ENCODE data around the gene NCKAP5. TPM values are rescaled to one million over a fixed set of nuclear protein-coding genes. Genes with fewer than 3 reads are reported as not detected.

NCKAP5 gene
- polyA plus RNA-seq, 2 of the 4 experiments (the other 2 are of a cell fraction), result 3.0 to 4.1 TPM

- no peak overlapping the region for H3K4me3 ChIP-seq
- TF ChIP-seq TFCP2L1 (CRISPR knock-in tag; IDR thresholded peaks at IDR 0.05), result no peak
- TF ChIP-seq HOXB5 (CRISPR knock-in tag; IDR thresholded peaks at IDR 0.05), result no peak
- no peak for TF ChIP-seq TP53 (CRISPR knock-in tag; IDR thresholded peaks at IDR 0.05)
- no peak for TF ChIP-seq REST (IDR thresholded peaks at IDR 0.05)
- no peak for TF ChIP-seq RARB (CRISPR knock-in tag; IDR thresholded peaks at IDR 0.05)
- no peak for TF ChIP-seq CHD2 (IDR thresholded peaks at IDR 0.05; ENCODE audit: low read length, partially characterized antibody)
- TF ChIP-seq NR3C1 (IDR thresholded peaks at IDR 0.05), result no peak
- no peak for TF ChIP-seq FOXS1 (CRISPR knock-in tag; IDR thresholded peaks at IDR 0.05)
- no peak for TF ChIP-seq ESRRA (IDR thresholded peaks at IDR 0.05; ENCODE audit: borderline replicate concordance, low read length)
- no peak for TF ChIP-seq BHLHE40 (IDR thresholded peaks at IDR 0.05; ENCODE audit: low read depth, low read length)
- H3K4me1 ChIP-seq, result no peaks in the 10 kb centered on the region
- ChIA-PET CTCF (no interaction called here), POLR2A (no interaction called here)
- WGBS (ENCODE audit: missing lambda C conversion rate), result 48% methylated on average over 7 of the region's 7 CpGs
- no peak for FAIRE-seq
- no peak overlapping the region for H3K4me2 ChIP-seq
- DNase-seq (ENCODE audit: low read depth in 1 of 2, low spot score in 1 of 2), result no peak
- no peak overlapping the region for H3K27ac ChIP-seq
- no peak for ATAC-seq
- no peaks in the 10 kb centered on the region for H3K9me3 ChIP-seq
These were observed 672.2 kb downstream of the NCKAP5 start for GRCh38 chr2:132896073-132896472.

DNA sequence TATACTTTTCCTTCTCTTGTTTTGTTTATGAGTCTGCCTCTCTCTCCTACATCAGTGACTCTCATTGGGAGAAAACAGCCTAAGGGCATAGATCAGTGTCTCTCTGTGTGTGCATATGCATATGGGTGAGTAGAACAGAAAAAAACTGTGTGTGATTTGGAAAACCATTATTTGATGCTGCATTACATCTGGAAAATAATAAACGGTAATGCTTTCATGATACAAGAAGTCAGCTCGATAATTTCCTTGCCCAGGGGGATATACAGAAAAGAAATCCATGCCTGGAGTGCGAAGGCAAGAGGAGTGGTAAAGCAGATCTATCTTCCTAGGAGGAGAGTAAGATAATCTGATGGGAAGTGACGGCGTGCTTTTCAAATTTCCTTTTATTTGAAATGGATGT is 676.8 kb downstream of the NCKAP5 start:
- CTCF ChIA-PET, result interaction anchor here (1.7 kb wide), 1 partner anchor 11 kb away, joined by 4 read pairs; no protein-coding TSS in a partner anchor
- Histone ChIP-seq H3K9me3 (no peaks in the 10 kb centered on the region), H3K4me3 (no peak overlapping the region), H3K4me2 (no peak overlapping the region), H3K27ac (no peak overlapping the region), H3K4me1 (no peaks in the 10 kb centered on the region)
- FAIRE-seq (no peak), ATAC-seq (no peak), DNase-seq (ENCODE audit: low read depth in 1 of 2, low spot score in 1 of 2) (no peak)
- POLR2A ChIA-PET, result no interaction called here
- WGBS (ENCODE audit: missing lambda C conversion rate), result 60% methylated on average over 5 of the region's 5 CpGs
- TF ChIP-seq HDAC2 (IDR thresholded peaks at IDR 0.05) (no peak), ESRRA (IDR thresholded peaks at IDR 0.05; ENCODE audit: borderline replicate concordance, low read length) (no peak)

DNA sequence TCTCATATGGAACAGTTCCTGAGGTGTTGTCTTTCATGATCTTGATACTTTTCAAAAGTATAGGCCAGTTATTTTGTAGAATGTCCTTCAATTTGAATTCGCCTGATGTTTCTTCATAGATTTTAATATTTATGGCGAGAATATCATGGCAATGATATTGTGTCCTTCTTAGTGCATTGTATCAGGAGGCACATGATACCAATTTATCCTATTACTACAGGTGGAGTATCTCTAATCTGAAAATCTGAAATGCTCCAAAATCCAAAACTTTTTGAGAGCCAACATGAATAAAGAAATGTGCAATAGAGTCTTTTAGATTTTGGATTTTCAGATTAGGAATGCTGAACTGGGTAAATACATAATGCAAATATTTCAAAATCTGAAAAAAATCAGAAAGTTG is 681.7 kb downstream of the NCKAP5 start:
- Histone ChIP-seq H3K27ac (no peak overlapping the region), H3K9me3 (no peaks in the 10 kb centered on the region), H3K4me3 (no peak overlapping the region), H3K4me1 (peaks cover 18% of the 10 kb centered on the region; the same call in 2 of the 3 replicates), H3K4me2 (no peak overlapping the region)
- no peak for FAIRE-seq
- no peak for DNase-seq (ENCODE audit: low read depth in 1 of 2, low spot score in 1 of 2)
- ChIA-PET POLR2A (no interaction called here), CTCF (no interaction called here)
- no peak for ATAC-seq
- 36% methylated on average over 2 of the region's 2 CpGs for WGBS (ENCODE audit: missing lambda C conversion rate)
- TF ChIP-seq, protein P1, sequence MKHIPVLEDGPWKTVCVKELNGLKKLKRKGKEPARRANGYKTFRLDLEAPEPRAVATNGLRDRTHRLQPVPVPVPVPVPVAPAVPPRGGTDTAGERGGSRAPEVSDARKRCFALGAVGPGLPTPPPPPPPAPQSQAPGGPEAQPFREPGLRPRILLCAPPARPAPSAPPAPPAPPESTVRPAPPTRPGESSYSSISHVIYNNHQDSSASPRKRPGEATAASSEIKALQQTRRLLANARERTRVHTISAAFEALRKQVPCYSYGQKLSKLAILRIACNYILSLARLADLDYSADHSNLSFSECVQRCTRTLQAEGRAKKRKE (CRISPR knock-in tag; IDR thresholded peaks at IDR 0.05; ENCODE audit: low read depth), result no peak
- TF ChIP-seq JUNB (IDR thresholded peaks at IDR 0.05) (no peak), CTCF (IDR thresholded peaks at IDR 0.05) (no peak)

DNA sequence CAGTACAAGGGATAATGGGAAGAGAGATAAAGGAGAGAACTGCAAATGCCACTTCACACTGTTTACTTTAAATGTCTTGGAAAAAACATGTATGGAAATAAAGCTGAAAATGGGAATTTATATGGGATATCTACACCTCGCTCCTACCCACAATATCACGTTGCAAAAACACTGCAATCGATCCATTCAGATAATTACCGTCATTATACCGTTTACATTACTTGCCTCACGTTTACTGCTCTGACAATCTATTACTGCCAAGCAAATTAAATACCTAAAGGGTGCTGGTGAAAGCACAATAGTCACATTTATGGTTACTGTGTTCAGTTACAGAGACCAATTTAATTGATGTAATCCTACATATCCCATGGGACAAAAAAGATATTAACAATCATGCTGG is 683.6 kb downstream of the NCKAP5 start:
- Histone ChIP-seq H3K4me1 (peaks cover 18% of the 10 kb centered on the region; the same call in 2 of the 3 replicates), H3K4me2 (peak overlapping the region; percentile 44), H3K27ac (peak overlapping the region; percentile 23 to 61; a peak in 4 of 6 replicates), H3K4me3 (no peak overlapping the region), H3K9me3 (no peaks in the 10 kb centered on the region)
- no peak for DNase-seq (ENCODE audit: low read depth in 1 of 2, low spot score in 1 of 2)
- 17% methylated on average over 6 of the region's 6 CpGs for WGBS (ENCODE audit: missing lambda C conversion rate)
- ChIA-PET POLR2A (no interaction called here), CTCF (no interaction called here)
- no peak for ATAC-seq
- no peak for FAIRE-seq
- TF ChIP-seq NR3C1 (IDR thresholded peaks at IDR 0.05), result no peak
- no peak for TF ChIP-seq ELK1 (IDR thresholded peaks at IDR 0.05; ENCODE audit: low read depth, low read length)
- no peak for TF ChIP-seq BCL3 (IDR thresholded peaks at IDR 0.05)
- no peak for TF ChIP-seq GATA3 (IDR thresholded peaks at IDR 0.05; ENCODE audit: borderline replicate concordance)
- TF ChIP-seq HDAC2 (IDR thresholded peaks at IDR 0.05), result no peak
- TF ChIP-seq REST (IDR thresholded peaks at IDR 0.05), result no peak
- TF ChIP-seq EHMT2 (IDR thresholded peaks at IDR 0.05; ENCODE audit: low read depth), result no peak

Data from A549 (cell line).